PFSK-1 (cell line): ENCODE data around the gene PEMT.

ENCODE experiments used
- FOXP2 ChIP-seq: optimal IDR thresholded peaks from 2 replicates; pipeline ENCODE3; 2011; ENCODE audit warnings: borderline replicate concordance, control low read depth, inconsistent platforms; ENCODE audit not compliant: insufficient read depth; ENCODE audit errors: extremely low read length, extremely low read depth
- POLR2AphosphoS5 ChIP-seq: IDR thresholded peaks from 2 replicates; pipeline ENCODE4 v1.6.1; 2012; ENCODE audit warnings: low read depth, mild to moderate bottlenecking, control low read depth, low read length, moderate library complexity
- SIN3A ChIP-seq: IDR thresholded peaks from 2 replicates; pipeline ENCODE4 v1.6.1; 2012; ENCODE audit warnings: mild to moderate bottlenecking, low read length, moderate library complexity, borderline replicate concordance; ENCODE audit not compliant: insufficient read depth
- TAF1 ChIP-seq: IDR thresholded peaks from 2 replicates; pipeline ENCODE4 v1.6.1; 2012; ENCODE audit warnings: low read length, control low read depth, borderline replicate concordance; ENCODE audit not compliant: insufficient read depth
- TF ChIP-seq, protein P1 (sequence below), 2 experiments: IDR thresholded peaks; 2 replicates each; pipeline versions ENCODE4 v1.6.1 to v1.8.0; 2011 to 2012; ENCODE audit warnings: low read depth in 2 of 2, low read length in 2 of 2, control low read depth in 1 of 2, inconsistent platforms in 1 of 2, mild to moderate bottlenecking in 1 of 2, moderate library complexity in 1 of 2; ENCODE audit not compliant: insufficient read depth in 1 of 2

DNA sequence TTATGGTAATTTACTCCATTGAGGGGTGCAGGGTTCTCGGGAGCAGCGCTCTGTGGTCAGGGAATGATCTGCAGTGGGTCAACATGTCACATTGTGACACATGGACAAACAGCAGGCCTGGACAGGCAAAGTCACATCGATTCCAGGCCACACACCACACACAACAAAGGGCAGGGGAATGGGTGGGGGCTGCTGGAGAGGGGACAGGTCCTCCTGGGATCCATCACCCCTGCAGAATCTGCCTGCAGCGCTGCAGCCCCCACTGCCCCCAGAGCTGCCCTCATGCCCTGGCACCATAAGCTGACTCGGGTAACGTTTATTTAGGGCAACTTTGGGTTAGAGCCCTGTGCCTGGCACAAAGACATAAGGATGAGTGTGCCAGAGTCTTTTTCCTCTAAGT is 9.1 kb downstream of the PEMT start:
- TF ChIP-seq, protein P1, sequence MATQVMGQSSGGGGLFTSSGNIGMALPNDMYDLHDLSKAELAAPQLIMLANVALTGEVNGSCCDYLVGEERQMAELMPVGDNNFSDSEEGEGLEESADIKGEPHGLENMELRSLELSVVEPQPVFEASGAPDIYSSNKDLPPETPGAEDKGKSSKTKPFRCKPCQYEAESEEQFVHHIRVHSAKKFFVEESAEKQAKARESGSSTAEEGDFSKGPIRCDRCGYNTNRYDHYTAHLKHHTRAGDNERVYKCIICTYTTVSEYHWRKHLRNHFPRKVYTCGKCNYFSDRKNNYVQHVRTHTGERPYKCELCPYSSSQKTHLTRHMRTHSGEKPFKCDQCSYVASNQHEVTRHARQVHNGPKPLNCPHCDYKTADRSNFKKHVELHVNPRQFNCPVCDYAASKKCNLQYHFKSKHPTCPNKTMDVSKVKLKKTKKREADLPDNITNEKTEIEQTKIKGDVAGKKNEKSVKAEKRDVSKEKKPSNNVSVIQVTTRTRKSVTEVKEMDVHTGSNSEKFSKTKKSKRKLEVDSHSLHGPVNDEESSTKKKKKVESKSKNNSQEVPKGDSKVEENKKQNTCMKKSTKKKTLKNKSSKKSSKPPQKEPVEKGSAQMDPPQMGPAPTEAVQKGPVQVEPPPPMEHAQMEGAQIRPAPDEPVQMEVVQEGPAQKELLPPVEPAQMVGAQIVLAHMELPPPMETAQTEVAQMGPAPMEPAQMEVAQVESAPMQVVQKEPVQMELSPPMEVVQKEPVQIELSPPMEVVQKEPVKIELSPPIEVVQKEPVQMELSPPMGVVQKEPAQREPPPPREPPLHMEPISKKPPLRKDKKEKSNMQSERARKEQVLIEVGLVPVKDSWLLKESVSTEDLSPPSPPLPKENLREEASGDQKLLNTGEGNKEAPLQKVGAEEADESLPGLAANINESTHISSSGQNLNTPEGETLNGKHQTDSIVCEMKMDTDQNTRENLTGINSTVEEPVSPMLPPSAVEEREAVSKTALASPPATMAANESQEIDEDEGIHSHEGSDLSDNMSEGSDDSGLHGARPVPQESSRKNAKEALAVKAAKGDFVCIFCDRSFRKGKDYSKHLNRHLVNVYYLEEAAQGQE (IDR thresholded peaks at IDR 0.05; ENCODE audit: insufficient read depth in 1 of 2, low read depth in 2 of 2, low read length in 2 of 2): no peak
- TF ChIP-seq POLR2AphosphoS5 (no peak), TAF1 (no peak), SIN3A (no peak), FOXP2 (no peak)
